NCI-H1694 (cell line): ENCODE measurements around the gene ARHGAP22.

Experiments
- DNase-seq: peaks from one replicate; lab custom pipeline; 2025; lab: John Stamatoyannopoulos, UW

The ARHGAP22 gene

DNA sequence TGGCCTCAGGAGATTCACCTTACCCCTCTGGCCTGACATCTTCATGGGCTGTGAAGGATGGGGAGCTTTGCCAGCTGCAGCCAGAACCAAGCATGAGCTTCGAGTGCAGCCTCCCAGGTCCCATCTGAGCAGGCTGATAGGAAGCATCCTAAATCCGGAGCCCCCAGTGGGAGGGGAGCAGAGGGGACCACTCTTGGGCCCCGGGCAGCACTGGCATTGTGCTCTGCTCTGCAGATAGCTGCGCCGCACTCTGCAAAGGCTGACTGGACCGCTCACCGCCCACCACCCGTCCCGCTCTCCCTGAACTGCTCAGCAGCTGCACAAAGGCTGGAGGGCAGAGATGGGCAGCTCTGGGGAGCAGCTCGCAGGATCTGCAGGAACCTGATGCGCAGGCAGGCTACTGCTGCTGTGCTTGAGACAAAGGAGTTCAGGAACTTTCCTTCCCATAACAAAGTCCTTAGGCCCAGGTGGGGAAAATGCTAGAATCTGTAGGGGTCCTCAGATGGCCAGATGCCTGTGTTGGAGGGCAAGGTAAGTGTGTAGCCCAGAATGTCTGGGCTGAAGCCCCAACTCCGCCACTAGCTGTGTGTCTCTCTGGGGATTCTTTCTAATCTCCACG lies 51.8 kb downstream of the ARHGAP22 start:
- DNase-seq = no peak

DNA sequence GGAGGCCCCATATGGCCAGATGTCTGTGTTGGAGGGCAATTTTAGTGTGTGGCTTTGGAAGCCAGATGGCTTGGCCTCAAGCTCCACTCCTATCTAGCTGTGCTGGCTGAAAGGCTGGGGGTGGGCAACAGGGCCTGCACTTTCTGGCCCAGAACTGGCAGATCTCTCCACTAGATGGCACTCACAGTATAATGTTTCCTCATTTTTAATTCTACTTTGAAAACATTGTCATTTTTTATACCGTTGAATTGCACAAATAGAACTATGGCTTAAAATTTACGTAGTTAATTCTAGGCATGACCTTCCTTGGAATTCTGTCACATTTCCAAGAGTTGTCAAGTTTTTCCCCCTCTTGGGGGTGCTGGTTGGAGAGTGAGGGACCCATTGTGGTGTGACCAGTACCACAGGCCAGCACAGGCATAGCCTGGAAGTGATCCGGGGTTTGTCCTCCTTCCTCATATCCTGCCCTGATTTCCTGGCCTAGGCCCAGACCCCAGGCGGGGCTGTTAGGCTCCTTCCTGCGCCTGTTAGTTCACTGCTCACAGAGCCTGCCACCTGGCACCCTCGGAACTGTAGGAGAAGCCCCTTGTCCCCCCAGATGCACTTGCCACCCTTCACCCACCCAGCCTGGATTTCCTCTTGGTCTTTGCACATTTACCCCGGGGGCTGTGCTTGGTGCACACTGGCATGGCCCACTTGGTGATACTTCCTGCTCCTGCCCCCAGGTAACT lies 52.8 kb downstream of the ARHGAP22 start:
- DNase-seq = peak; percentile 83

- no peak for DNase-seq
These were observed 53.9 kb downstream of the ARHGAP22 start for GRCh38 chr10:48550977-48551376.

GRCh38 chr10:48550071-48550691 lies 54.7 kb downstream of the ARHGAP22 start:
- no peak for DNase-seq

- no peak for DNase-seq
These were observed 55.6 kb downstream of the ARHGAP22 start for GRCh38 chr10:48549236-48549635.

- no peak for DNase-seq
These were observed 56.2 kb downstream of the ARHGAP22 start for GRCh38 chr10:48548531-48549135.

DNA sequence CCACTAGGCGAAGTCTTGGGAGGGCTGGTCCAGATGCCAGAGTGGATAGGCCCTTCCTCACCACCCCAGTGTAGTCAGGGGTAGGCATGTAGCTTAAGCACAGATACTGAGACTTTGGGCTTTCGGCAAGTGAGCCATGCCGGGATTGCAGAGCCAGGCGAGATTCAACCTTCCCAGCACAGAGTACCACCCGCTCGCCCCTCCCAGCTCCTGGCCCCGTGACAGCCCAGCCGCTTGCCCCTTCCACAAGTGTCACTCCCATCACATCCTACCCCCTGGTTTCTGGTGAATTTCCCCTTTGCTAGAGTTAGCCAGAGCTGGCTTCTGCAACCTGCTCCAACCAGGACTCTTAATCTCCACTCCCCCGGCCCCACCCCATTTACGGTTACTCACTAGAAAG lies 56.9 kb downstream of the ARHGAP22 start:
- no peak for DNase-seq

DNA sequence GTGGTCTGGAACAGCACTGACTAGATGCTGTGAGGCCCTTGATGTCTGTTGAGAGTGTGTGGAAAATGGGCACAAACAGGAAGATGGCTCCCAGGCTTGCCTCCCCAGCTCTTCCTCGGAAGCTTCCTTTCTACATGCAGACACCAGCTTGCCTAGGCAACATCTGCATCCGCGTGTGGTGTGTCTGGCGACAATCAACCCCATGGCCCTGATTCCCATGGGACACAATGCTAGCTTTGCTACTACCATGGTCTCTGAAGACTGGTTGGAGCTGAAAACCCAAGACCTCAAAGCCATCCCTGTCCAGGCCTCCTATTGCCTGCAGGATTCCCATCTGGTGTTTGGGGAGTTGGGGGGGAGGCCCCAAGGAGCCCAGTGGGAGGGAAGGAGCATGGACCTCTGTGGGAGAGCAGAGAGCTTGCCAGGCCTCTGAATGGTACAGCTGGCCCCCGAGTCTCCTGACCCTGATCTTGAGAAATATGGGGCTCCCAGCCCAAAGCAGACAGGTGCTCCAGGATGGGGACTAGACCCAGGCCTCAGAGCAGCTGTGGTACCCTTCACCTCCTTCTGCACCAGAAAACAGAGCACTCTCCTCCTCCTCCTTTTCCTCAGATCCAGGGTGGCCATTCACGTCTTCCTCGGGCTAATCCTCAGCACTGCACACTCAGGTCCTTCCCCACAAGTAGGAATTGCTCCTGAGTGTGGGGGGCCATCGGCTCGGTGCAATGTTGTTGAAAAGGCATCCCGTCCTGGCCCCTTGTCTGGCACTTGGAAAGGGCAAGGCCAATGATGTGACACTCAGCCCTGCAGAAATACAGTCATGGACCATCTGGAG lies 57.6 kb downstream of the ARHGAP22 start:
- no peak for DNase-seq

GRCh38 chr10:48545462-48546145 lies 59.3 kb downstream of the ARHGAP22 start:
- no peak for DNase-seq

DNA sequence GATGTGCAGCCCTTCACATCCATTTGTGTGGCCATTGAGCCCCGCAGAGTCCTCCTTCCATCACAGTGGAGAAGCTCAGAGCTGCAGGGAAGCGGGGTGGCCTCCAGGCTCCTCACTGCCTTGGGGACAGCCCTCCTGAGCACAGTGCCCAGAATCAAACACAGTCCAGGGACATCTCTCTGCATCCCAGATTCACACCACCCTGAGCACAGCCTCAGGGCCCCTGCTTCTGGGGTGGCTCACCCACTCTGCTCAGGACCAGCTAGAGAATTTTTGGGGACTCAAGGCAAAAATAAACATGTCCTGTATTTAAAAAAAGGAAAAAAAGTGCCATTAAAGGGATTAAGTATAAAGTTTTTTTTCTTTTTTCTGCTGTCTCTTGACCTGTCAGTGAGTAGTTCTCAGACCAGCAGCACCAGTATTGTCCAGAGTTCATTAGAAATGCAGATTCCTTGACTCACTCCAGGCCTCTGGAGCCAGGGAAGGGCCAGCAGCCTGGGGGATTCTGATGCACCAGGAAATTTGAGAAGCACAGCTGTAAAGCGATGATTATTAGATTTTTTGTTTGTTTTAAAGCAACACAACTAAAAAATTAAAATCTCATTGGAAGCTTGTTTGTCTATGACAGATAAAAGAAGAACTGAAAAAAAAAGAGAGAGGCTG lies 61.6 kb downstream of the ARHGAP22 start:
- no peak for DNase-seq

- no peak for DNase-seq
These were observed 62.2 kb downstream of the ARHGAP22 start for GRCh38 chr10:48542471-48543181.

- no peak for DNase-seq
These were observed 63.6 kb downstream of the ARHGAP22 start for GRCh38 chr10:48541144-48541795.

DNA sequence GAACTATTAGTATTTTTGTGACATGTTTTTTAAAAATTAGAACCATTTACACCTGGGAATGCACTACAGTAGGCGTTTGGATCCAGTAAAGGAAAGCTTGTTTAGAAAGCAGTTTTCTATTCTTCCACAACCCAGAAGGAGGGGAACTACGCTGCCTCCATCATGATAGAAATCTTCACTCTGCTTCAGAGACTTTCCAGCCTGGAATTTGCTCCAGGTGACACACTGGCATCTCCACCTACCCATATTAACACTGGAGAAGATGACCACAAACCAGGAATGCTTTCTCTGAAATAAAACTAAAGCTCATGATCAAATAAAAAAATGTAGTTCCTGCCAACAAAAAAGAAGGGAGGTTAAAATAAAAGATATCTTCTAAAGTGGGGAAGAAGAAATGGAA lies 66.3 kb downstream of the ARHGAP22 start:
- no peak for DNase-seq

DNA sequence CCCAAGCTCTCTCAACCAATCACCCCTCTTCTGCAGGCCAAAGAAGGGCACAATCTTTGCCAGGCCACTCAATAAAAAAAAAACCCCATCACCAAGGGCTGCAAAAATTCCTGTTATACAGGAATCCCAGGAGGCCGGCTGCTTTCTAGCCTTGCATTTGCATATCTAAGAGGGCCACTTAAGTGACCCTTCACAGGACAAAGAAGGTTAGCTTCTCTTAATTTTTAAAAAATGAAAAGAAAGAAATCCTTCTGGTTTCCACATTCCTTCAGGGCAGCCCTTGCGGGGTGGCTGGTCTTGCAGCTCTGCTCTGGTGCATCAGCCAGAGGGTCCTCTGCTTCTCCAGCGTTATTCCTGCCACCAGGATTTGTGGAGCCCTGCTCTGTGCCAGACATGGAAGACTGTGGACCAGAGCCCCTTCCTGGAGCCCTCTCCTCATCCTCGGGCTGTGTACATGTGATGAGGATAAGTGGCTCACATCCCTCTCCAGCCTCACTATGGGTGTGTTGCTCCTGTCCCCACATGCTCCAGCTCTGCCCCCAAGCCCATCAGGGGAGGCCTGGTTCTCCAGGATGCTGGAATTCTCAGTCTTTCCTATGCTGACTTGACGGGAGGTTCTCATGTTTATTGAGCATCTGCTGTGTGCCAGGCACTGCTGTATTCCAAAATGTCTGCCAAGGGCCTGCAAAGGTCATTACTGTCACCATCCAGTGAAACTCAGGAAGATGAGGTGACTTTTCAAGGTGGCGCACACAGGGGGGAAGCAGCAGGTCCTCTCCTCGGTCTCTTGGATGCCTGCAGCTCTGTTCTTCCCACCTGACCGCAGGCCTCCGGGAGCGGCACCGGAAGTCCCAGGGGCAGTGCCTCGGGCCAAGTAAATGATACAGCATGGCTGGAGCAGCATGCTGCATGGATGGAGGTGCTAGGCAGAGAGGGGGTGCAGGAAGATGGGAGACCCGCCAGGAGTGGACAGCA lies 67.7 kb downstream of the ARHGAP22 start:
- no peak for DNase-seq

GRCh38 chr10:48536156-48536500 lies 68.7 kb downstream of the ARHGAP22 start:
- DNase-seq = no peak

DNA sequence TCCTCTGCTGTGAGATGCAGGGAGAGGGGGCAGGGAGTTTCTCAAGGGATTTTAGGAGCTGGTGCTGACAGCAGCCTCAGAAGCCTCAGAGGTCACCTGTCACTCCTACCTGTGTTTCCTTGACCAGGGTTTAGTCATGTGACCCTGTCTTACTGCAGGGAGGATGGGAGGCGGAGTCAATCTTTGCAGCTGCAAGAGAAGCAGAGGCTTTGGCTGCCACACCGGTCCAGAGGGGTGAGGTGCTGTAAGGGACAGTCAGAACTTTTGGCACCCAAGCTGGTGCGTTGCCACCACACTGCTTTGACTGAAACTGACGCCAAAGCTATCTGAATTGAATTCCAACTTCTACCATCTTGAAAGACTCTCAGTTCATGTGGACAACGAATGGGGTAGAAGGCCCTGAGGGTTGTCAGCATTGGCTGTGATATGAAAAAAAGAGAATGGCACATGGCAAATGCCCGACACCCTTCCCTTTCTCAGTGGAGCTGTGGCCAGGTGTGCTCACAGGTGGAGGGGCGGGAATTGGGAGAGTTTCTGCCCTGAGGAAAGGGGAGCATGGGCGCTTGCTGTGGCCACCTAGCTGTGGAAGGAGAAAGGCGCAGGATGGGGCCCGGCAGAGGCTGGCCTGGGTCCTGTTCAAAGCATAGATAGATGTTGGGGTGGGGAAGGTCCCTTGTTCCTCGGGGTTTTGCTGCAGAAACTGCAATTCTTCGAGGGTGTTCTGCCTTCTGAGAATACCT lies 69.3 kb downstream of the ARHGAP22 start:
- no peak for DNase-seq

DNA sequence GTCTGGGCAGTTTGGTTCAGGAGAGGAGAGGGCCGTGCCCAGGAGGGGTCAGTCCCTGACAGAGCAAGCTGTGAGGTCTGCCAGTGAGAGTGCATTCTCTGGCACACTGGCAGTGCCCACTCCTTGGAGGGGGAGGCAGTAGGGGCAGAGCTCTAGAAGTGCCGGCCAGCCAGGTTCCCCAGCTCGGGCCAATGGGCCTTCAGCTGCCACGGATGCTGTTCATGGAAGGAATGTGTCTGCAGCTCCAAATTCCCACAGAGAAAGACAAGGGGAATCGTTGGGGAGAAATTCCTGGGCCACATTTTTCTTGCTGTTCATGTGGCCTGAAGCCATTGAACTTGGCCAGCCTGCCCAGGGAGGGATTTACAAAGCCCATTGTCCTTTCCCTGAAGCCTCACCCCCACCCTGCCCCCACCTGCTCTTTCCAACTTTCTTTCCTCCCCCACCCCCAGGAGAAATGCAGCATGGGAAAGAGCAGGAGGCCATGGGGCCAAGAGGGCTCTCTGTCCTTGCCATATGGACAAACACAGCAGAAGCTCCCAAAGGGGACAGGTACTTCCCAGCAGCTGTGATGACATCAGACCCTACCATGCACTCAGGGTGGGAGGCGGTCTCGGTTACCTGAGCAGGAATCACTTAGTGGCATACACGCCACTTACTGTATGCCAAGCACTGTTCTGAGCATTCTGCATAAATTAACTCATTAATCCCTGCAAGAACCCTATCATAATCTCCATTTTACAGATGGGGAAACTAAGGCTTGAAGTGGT lies 70.7 kb downstream of the ARHGAP22 start:
- DNase-seq = no peak
